Daoy (cell line): ENCODE measurements around the gene CACNA1B. TPM values are rescaled to one million over a fixed set of nuclear protein-coding genes. Genes with fewer than 3 reads are reported as not detected.

Experiments used
- DNase-seq: peaks from one replicate; pipeline ENCODE4 v3.0.0-alpha.2; 2015; ENCODE audit warnings: low read depth
- total RNA-seq: library from RNA; depleted of rRNA; stranded (reverse); fragments of >200 nt; shearing (Covaris generic); gene quantifications from 2 replicates; pipeline ENCODE4 v1.2.3, GENCODE V29; 2014

The CACNA1B gene
- total RNA-seq, 1 experiment from 2014 or later = 0.23 TPM

DNA sequence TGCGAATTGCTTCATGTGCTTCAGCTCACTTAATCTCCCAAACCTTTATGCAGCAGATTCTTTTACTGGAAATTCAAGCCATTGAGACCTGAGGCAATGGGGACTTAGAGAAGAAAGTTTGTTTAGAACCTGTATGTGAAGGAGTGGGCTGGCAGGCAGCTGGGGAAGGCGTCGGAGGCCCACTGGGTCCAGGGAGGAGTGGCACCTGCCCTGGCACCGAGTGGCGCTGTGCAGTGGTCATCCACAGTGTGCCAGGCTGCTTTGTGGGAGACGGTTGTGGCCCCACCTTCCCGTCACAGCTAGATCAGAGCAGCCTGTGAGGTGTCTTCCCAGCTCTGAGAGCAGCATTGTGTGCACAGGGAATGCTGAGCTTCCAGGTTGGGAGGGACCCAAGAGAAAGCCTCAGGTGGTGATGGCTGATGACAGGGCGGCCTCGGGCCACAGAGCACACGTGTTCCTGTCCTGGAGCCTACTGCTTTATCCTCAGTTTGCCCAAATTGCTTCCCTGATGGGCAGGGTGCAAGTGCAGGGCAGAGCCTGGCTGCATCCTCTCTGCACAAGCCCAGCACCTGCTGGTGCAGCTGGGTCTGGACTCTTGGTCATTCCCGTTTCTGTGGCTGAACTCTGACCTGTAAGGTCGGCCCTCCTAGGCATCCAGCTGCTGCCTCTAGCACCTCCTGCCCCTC, 175.2 kb downstream of the CACNA1B start:
- no peak for DNase-seq

DNA sequence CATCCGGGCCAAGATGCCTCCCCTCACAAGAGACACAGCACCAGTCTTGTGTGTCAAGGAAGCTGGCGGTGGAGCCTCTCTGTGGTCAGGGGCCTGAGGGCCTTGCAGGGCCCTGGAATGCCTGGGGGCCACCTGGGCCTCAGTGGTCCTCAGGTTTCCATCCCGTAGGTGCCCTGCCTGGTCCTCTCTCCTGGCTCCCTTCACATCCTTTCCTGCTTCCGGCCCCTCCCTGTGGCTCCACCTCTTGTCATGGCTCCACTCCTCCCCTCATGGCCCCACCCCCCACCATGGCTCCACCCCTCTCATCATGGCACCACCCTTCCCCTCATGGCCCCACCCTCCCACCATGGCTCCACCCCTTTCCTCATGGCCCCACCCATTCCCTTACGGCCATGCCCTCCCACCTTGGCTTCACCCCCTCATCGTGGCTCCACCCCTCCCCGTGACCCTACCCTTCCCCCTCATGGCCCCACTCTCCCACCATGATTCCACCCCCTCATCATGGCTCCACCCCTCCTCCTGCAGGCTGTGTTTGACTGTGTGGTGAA, 175.8 kb downstream of the CACNA1B start:
- peak; percentile 44 for DNase-seq

DNA sequence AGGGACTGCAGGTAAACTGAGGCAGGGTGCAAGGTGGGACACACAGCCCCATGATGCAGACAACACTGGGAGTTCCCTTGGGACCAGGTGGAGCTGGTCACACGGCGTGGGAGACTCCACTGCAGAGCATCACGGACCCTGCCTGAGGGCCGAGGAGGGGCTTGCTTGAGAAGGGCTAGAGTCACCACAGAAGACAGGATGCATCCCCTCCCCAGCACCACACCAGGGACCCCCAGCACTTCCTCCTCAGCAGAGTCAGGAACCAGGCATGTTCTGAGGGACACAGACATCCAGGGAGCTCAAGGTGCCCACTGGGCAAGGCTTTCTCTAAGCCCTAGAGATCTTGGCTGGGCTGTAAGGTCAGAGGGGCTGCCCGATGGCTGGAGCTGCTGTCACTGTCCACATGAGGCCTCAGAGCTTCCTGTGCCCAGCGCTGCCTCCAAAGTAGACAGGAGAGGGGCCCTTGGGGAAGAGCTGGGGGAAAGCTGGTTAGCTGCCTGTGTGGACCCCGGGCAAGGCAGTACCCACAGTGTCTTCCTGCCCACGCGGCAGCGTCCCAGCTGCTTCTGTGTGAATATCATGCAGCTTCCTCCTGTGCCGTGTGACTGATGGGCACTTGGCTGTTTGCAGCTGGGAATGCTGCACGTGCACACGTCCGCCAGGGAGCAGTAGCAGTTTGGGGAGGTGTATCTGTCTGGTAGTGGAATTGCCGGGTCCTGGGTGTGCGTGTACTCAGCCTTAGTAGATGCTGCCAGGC, 176.6 kb downstream of the CACNA1B start:
- DNase-seq = no peak

DNA sequence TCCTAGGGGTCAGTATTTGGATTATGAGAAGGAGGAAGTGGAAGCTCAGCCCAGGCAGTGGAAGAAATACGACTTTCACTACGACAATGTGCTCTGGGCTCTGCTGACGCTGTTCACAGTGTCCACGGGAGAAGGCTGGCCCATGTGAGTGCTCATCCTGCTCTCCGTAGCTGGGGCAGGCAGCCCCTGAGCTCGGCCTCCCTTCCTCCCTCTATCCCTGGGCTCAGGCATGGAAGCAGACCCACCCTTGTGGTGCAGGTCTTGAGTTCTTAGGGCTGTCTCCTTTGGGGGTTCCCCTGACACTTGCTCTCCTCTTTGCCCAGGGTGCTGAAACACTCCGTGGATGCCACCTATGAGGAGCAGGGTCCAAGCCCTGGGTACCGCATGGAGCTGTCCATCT, 180.1 kb downstream of the CACNA1B start:
- no peak for DNase-seq

DNA sequence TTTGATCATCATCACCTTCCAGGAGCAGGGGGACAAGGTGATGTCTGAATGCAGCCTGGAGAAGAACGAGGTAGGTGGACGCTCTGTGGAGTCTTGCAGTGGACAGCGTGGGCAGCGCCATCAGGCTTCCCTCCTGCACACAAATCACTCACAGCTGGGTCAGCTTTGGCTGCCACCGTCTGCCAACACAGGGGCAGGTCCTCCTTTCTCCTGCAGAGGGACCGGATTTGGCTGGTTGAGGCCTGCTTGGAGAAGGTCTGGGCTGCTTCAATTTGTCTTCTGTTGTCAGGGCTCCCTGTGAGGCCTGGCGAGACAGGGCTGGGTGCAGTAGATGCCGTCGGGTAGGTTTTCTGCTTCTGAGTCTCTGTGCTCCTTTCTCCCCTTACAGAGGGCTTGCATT, 180.6 kb downstream of the CACNA1B start:
- DNase-seq = no peak

DNA sequence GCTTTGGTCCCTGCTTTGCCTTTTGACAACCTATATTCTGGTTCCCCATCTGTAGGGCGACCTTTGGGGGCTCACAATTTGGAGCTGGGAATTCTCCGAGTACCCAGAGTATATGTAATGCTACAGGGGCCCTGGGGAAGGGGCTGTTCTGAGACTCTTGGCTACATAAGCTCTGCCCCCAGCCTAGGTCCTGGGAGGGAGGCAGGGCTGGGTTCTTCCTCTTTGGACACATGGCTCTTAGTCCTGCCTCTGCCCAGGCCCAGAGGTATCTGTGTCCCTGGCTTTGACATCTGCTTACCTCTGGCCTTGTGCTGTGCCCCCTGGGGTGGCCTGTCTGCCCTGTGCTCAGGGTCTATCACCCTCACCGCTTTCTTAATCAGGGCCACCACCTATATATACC, 181.6 kb downstream of the CACNA1B start:
- no peak for DNase-seq

DNA sequence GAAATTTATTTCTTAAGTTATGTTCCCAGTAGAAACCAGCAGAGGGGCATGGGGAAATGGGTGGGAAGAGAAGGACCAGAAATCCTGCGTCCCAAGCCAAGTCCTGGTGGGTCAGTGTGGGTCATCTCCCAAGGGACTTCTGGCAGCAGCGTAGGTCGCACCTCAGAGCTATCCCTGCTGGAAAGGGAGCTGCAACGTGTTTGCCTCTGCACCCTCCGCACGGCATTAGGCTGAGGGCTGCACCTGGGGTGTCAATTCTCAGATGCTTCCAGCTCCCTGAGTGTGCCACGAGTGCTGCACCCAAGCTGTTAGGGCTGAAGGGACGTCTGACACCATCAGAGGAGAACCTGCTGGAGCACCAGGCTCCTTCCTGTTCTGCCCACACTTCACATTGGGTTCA, 182.8 kb downstream of the CACNA1B start:
- DNase-seq = no peak

DNA sequence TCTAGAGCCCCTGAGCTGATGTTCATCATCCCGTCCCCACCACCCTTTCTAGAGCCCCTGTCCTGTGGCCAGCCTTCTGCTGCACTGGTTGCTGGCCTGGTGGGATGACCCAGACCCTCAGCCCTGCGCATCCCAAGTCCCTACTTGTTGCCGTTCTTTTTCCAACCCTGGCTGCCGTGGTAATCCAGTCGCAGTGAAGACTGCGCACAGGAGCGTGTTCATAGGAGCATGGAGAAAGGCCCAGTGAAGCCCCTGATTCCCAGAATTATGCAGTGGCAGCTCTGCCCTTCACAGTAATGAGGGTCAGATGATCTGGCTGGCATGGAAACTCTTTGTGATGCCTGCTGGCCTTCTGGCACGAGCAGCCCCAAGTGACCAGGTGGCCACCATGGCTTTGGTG, 183.3 kb downstream of the CACNA1B start:
- no peak for DNase-seq

DNA sequence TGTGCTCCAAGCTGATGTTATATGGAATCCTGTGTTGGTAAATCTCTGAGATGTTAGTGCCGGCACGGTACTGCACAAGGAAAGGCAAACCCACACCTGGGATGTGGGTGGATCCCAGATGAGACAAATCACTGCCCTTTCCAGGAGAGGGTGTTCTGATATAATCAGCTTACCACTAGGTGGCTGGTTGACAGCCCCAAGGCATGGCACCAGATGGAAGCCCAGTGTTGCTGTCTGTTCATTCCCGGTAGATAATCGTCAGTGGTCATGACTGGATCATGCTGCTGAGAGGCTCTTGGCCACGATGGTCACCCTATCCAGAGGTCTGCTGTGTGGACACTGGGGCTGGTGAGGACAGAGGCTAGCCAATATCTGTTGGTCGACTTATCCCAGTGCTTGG, 184.0 kb downstream of the CACNA1B start:
- no peak for DNase-seq

DNA sequence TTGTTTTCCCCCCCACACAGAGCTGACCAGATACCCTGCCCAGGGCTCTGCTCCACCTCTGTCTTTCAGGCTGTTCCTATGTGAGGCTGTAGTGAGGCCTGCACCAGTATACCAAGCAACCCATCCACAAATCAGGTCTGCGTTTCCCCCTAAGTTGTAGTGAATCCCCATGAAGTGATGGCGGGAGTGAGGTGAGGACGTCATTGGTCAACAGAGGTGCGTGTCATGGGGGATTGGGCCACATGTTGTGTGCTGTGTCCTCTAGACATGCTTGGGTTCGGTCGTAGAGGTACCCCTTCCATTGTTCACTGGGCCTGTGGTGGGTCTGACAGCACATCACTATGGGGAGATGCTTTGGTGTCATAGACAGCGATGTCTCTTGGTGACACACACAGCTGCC, 184.6 kb downstream of the CACNA1B start:
- no peak for DNase-seq

DNA sequence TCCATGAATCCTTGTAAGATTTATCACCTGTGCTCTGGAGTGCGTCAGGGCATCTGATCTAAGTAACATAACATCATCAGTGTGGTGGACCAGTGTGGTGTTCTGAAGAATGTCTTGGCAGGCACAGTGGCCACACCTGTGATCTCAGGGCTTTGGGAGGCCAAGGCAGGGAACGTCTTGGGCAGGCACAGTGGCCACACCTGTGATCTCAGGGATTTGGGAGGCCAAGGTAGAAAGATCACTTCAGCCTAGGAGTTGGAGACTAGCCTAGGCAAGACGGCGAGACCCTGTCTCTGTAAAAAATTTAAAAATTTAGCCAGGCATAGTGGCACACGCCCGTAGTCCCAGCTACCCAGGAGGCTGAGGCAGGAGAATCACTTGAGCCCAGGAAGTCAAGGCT, 185.5 kb downstream of the CACNA1B start:
- no peak for DNase-seq

DNA sequence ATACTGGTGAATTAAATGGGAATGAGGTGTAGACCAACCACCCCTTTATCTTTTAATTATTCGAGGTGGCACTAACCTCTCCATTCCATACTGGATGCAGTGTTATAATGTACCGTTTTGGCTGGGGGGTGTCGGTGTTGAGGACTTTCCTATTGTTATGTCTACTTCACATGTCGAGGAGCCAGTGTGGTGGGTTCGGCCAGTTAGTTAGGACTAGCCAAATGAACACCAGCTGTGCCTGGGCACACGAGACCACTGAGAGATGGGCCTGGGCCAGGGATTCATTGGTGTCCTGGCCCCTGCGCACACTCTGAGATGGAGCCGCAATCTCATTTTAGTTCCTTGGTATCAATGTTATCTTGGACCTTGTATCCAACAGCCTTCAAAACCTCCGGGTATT, 186.2 kb downstream of the CACNA1B start:
- no peak for DNase-seq

DNA sequence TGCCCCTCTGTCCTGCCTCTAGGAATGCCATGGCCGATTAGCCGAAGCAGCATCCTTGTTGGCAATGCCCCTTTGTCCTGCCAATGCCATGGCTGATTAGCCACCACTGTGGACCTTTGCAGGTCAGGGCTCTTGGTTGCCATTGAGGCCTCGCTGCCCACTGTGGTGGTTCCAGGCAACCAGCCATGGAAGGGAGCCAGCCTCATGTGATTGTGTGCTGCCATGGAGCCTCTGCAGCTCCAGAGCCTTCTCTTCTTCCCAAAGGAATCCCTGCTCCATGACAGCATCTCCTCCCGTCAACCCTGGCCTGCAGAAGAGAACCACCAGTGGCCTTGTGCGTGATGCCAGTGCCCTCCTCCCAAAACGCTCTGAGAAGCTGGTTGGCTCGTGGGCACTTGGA, 187.0 kb downstream of the CACNA1B start:
- no peak for DNase-seq

DNA sequence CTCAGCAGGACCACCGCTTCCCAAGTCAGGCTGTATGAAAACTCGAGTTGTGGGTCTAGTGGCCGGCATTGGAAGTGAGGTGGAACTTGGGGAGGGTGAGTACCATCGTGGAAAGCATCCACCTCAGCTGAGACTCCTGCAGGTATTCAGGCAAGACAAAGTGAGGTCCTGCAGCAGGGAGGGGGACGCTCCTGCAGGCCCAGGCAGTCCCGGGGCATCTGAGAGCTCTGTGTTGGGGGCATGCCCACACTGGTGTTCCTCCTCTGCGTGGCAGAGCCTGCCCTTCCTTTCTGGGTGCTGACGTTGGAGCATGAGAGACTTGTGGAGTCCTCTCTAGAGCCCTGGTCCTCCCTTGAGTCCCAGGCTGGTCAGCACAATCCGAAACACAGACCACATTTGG, 187.7 kb downstream of the CACNA1B start:
- no peak for DNase-seq

DNA sequence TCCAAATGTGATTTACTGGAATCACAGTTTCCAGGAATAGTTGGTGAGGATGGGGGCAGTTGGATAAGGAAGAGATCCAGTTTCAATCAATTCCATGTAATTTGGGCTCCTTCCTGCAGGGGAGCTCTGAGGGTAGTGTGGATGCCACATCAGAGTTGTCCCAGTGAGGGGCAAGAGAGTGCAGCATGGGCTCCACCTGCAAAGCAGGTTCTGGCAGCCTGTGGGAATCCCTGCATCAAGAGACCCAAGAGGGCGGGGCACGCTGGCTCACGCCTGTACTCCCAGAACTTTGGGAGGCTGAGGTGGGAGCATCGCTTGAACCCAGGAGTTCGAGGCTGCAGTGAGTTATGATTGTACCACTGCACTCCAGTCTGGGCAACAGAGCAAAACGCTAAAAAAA, 188.5 kb downstream of the CACNA1B start:
- DNase-seq = peak; percentile 1

DNA sequence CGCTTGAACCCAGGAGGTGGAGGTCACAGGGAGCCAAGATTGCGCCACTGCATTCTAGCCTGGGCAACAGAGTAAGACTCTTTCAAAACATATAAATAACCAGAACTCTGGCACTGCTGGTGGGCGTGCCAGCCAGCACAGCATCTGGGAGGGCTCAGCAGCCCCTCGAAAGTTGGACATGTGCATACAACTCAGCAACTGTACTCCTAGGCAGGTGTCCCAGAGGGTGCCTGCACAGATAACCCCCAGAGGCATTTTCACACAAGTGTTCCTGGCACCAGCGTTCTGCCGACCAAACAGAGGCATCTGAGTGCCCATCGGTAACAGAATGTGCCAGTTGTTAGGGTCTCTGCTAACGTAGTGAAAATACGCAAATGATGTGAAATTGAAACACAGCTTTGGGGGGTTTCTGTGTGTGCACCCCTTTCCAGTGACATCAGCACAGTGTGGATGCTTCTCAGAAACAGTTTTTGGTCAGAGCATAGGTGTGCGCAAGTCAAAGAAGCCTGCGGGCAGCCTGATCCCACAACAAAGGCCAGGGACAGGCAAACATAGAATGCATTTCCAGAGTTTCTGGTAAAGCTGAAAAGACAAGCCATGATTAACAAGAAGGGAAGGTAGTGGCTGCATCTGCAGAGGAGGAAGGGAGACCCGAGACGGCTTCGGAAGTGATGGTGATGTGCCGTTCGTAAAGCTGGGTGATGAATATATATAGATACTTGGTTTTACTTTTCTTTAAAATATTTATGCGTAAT, 190.2 kb downstream of the CACNA1B start:
- peak; percentile 1 for DNase-seq

DNA sequence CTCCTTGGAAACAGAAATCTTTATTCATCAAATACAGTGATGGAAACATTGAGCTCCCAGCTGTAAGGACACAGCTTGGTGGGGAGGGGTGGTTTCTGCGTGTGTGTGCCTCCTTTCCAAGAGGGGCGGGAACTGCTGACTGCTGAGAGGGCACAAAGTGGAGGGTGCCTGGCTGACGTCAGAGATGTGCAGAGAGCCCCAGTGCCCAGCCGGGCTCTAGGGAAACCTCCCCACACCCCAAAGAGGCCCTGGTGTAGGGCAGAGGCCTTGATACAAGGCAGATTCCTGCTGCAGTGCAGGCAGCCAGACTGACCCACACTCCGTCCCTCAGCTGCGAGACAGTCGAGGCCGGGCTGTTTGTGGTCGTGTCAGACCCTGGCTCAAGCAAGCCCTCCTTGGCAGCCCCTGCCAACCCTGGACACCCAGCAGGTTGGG, 191.0 kb downstream of the CACNA1B start:
- DNase-seq = peak; percentile 2

DNA sequence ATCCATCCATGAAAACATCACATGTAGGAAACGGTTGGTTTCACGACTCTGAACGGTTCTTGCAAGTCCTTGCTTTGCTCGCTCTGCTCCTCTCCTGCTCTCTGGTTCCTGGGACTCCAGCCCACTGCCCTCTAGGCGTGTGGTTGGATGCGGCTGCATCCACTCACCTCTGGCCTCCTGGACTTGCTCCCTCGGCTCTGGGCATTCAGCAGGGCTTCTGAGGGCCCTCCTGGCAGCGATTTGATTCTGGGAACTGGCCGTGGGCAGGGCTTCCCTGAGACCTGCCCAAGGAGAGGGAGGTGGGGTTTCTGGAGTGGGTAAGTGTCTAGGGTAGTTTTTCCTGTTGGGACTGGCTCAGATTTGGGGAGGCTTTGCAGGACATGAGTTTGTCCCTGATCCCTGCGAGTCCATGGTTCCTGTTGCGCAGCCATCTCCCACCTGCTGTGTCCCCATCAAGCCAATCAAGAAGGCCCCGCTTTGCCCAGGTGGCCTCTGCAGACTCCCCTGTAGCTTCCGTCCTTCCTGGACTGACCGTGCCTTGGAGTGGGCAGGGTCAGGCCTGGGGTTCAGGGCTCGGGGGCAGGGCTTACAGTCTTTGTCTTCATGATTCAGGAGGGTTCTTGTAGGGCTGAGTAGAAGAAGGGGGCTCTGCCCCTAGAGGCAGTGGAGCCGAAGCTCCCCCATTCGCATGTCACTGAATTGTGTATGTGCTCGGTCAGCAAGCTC, 192.3 kb downstream of the CACNA1B start:
- DNase-seq = no peak

DNA sequence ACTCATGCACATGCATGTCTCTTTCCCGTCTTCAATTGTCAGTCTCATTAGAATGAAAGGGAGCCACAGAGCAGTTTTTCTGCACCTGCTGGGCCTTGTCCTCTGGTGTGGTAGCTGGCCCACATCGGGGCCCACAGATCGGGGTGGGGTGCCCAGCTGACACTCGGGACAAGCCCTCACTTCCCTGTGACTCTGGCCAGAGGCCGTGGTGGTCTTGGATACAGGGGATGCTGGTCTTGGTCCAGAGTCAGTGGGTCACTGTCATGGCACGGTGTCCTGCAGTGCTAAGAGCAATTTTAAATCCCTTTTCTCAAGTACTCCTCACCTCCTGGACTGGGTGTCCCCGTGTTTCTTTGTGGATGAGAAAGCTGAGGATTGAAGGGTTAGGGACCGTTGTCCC, 193.2 kb downstream of the CACNA1B start:
- DNase-seq = no peak

DNA sequence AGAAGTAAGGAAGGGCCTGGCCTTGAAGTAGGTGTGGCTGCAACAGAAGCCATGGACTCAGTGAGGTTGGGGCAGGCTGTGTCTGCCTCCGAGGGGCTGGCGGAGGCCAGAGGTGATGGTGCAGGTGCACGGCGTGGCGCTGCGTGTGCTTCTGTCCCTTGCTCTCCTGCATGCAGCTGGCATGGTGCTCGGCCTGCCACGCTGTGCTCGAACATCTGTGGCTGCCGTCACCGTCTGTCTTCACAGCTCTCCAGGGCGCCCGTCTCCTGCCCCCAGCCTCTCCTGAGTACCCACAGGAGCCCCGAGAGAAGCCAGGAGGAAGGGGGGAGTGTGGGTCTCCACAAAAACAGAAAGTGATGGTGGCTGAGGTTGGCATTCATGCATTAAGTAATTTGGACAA, 193.7 kb downstream of the CACNA1B start:
- no peak for DNase-seq

DNA sequence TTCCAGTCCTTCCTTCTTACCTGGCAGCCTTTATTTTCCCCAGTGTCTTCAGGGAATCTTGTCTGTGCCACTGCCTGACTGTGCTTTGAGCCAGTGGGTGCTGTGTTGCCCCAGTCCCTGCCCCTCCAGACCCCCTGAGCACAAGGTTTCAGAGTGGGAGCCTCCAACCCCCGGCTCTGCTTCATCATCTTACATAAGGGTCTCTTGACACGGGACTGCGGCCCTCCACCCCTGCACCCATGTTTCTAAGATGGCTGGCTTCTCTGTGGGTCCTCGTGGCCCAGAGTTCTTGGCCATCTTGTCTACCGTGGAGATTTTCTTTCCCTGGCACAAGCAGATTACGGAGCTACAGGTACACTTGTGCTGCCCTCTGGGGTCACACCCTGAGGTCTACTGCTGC, 194.1 kb downstream of the CACNA1B start:
- DNase-seq = no peak
